Activated naive CD4-positive, alpha-beta T cell treated with anti-CD3 and anti-CD28 coated beads, Interleukin-2, amount 50 U/mL, for 72 hours (primary cell): ENCODE results near the gene DENND2A. TPM values are rescaled to one million over a fixed set of nuclear protein-coding genes. Genes with fewer than 3 reads are reported as not detected.

Source experiments
- ATAC-seq, 2 donors: fragments of 150-1000 bp; cut with Tn5 transposase; 2 replicates each; pipeline ENCODE4 v1.10.0; 2021; ENCODE audit warnings: mild to moderate bottlenecking in 2 of 2, moderate library complexity in 2 of 2
- DNase-seq, 2 donors: peaks; one replicate each; pipeline ENCODE4 v3.0.0; 2021 to 2022; ENCODE audit warnings: low spot score in 2 of 2
- H3K27ac Mint-ChIP-seq, 2 donors: one replicate each; pipeline ENCODE4 v1.8.0; 2022; ENCODE audit warnings: mild to moderate bottlenecking in 2 of 2, mixed read lengths in 2 of 2
- H3K36me3 Mint-ChIP-seq, 2 donors: one replicate each; pipeline ENCODE4 v1.8.0; 2022; ENCODE audit warnings: mixed read lengths in 2 of 2
- H3K9me3 Mint-ChIP-seq, 2 donors: one replicate each; pipeline ENCODE4 v1.8.0; 2022; ENCODE audit warnings: mixed read lengths in 2 of 2
- total RNA-seq, 2 donors: library from RNA; stranded (reverse); gene quantifications; one replicate each; pipeline ENCODE4 v1.2.3, GENCODE V29; 2022

Gene DENND2A
- total RNA-seq, 2 donors from 2014 or later: not detected

DNA sequence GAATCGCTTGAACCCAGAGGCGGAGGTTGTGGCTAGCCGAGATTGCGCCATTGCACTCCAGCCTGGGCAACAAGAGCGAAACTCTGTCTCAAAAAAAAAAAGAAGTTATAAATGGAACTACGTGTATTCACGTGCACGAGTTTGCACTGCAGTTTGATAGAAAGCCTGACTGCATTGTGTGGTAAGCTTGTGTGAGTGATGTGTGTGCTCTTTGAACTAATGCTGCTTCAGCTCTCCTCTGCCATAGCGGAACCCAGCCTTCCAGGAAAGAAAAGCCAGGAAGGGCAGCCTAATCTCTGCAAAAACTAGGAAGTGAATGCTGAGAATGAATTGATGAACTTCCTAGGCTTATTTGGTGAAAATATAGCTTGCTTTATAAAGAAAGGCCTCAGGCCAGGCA is 145.7 kb downstream of the DENND2A start:
- no peak for ATAC-seq
- Mint-ChIP-seq H3K9me3 (no peaks in the 10 kb centered on the region), H3K27ac (no peak overlapping the region), H3K36me3 (no peaks in the 10 kb centered on the region)
- no peak for DNase-seq

DNA sequence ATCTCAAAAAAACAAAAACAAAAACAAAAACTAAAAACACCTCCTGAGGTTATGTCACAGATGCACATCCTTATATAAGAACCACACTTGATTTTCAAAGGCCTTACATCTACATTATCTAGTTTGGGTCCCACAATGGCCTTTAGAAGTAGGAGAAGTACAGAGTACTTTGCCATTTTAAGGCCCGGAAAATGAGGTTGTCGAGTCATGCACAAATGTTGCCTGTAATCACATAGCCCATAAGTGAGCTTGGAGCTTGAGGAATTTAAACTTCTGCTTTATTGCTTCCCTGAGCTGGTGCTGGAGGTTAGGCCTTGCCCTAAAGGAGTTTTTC is 151.6 kb downstream of the DENND2A start:
- DNase-seq (no peak), ATAC-seq (no peak)
- Mint-ChIP-seq H3K27ac (no peak overlapping the region), H3K9me3 (no peaks in the 10 kb centered on the region), H3K36me3 (no peaks in the 10 kb centered on the region)

DNA sequence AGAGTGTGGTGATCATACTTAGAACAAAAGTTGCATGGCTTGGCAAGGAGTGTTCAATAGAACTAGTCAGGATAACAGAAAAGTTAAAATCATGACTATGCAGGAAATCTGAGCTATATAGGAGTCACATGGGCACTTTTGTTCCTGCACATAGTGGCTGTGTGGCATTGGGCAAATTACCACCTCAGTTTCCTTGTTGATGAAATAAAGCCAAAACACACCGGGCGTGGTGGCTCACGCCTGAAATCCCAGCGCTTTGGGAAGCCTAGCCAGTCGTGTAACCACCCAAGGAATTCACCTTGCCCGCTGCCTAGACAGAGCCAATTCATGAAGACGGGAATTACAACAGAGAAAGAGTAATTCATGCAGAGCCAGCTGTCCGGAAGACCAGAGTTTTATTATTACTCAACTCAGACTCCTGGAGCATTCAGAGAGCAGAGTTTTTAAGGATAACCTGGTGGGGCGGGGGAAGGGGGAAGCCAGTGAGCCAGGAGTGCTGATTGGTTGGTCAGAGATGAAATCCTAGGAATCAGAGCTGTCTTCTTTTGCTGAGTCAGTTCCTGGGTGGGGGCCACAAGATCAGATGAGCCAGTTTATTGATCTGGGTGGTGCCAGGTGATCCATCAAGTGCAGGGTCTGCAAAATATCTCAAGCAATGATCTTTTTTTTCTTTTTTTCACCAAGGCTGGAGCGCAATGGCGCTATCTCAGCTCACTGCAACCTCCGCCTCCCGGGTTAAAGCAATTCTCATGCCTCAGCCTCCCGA is 154.9 kb downstream of the DENND2A start:
- no peaks in the 10 kb centered on the region for H3K9me3 Mint-ChIP-seq
- DNase-seq: no peak
- H3K27ac Mint-ChIP-seq: no peak overlapping the region
- H3K36me3 Mint-ChIP-seq: no peaks in the 10 kb centered on the region
- no peak for ATAC-seq

DNA sequence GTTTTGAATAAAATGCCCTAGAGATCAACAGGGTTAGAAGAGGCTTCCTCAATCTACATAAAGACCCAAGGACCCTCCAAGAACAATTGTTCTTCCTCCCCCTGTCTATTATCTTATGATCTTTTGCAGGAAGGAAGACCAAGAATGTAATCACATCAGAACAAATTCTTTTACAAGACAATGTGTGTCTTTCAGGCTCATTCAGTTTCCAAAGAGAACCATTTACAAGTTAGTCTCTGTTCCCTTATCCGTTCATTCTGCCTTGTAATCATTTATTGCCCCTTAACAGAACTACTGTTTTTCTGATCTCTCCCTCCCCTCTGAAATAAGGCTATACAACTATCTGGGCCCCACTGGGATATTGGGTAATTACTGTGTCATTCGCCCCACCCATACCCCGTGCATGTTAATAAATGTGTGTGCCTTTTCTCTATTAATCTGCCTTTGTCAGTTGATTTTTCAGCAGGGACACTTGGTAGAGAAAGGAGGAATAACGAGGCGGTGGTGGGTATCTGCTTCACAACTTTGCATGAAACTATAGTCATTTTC is 155.6 kb downstream of the DENND2A start:
- H3K9me3 Mint-ChIP-seq: no peaks in the 10 kb centered on the region
- DNase-seq (no peak), ATAC-seq (no peak)
- no peak overlapping the region for H3K27ac Mint-ChIP-seq
- H3K36me3 Mint-ChIP-seq: no peaks in the 10 kb centered on the region

DNA sequence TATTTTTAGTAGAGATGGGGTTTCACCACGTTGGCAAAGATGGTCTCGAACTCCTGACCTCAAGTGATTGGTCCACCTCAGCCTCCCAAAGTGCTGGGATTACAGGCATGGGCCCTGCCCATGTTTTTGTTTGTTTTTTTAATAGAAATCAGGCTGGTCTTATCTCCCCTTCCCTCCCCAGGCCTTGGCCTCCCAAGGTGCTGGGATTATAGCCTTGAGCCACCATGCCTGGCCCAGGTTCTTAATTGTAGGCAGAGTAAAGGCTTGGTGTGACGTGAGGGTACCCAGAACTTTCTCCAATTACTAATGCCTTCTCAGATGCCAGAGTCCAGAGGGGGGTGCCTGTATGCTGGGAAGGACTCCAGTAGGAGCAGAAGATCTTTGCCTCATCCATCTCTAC is 156.1 kb downstream of the DENND2A start:
- Mint-ChIP-seq H3K27ac (no peak overlapping the region), H3K36me3 (no peaks in the 10 kb centered on the region), H3K9me3 (no peaks in the 10 kb centered on the region)
- no peak for ATAC-seq
- DNase-seq: no peak

DNA sequence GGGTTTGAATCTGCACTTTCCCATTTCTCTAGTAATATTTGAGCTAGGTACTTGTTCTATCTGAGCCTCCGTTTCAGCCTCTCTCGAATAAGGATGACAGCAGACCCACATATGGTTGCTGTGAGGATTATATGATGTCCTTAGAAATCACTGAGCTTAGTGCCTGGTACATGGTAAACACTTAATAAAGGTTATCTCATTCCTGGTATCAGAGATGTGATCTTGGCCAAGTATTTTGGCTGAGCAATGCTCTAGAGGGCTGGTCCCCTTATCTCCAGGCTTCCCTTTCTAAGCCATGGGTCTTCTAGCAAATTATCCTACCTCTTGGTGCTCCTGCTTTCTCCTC is 160.9 kb downstream of the DENND2A start:
- DNase-seq: no peak
- peaks cover 5 to 6% of the 10 kb centered on the region in 2 donors for H3K36me3 Mint-ChIP-seq
- peak overlapping the region in 1 of 2 donors; percentile 82 for H3K27ac Mint-ChIP-seq
- no peak for ATAC-seq
- no peaks in the 10 kb centered on the region for H3K9me3 Mint-ChIP-seq

DNA sequence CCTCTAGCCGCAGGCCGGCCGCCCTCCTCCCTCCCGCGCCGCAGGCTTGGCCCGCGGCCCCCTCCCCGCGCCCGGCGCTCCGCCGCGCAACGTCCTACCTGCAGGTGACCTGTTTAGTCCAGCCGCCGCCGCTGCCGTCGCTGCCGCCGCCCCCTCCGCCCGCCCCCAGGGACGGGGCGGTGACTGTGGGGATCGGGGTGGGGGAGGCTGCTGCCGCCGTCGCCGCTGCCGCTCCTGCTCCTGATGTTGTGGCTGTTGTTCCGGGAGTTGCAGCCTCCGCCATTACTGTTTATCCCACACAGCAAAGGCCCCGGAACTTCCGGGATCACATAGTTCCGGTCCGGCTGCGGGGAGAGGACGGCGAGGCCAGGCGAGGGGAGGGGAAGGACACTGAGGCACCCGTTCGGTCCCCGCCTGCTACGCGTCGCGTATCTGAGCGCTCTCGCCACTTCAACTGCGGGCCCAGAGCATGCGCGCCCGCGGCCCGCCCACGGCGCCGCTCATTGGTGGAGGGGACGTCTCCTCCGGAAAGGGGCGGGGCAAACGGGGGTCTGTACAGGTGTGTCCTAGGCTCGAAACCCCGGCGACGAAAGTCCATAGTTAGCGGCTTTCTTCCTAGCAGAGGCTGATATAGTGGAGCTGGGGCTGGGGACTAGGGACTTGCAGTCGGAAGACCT is 161.4 kb downstream of the DENND2A start, which contains the start of gene MKRN1:
Gene MKRN1, minus strand, starts transcription at position 444 of the 677 bp plus-strand sequence. Its CDS starts 161 bp downstream, at position 283.
- H3K27ac Mint-ChIP-seq: peak within 1 kb of the TSS; percentile 82 to 96
- ATAC-seq (peak; percentile 92), DNase-seq (peak; percentile 93 to 96)

DNA sequence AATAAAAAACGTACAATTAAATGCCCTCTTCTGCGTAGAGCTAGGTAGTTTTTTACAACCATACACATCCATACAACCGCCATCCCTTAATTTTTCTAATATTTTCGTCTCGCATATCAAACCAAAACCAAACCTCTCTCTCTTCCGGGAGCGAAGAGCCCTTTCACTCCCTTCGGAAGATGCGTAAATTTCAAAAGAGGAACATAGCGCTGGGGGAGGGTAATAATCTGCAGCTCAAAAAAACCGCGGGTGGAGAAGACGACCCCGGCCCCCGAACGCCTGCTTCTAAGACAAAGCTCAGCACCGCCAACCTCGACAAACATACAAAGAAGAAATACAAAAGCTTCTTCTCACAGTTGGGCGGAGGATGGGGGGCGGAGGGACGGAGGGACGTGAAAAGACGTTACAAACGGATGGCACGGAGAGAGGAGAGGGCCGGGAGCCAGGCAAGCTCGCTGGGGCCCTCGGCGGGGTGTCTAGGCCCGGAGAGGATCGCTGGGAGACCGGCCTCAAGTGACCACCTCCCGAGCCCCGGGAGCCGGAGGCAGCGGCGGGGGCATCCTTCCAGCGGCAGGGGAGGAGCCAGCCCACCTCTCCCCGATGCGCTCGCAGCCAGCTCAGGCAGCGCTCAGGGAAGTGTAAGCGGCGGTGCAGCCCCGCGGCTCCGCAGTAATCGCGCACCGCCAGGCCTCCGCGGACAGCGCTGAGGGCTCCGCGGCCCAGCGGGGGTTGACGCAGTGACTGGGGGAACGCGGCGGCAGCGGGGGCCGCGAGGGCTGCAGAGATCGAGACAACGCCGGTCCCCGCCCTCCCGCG is 162.2 kb downstream of the DENND2A start:
- Mint-ChIP-seq H3K36me3 (peaks cover 5 to 6% of the 10 kb centered on the region in 2 donors), H3K27ac (peak overlapping the region; percentile 51 to 82), H3K9me3 (no peaks in the 10 kb centered on the region)
- ATAC-seq (peak; percentile 38 to 42), DNase-seq (peak; percentile 33 to 57)

More for the DNA sequence above, 161.4 kb downstream of the DENND2A start, which contains the start of gene MKRN1:
- Mint-ChIP-seq H3K36me3 (peaks cover 5 to 6% of the 10 kb centered on the region in 2 donors), H3K9me3 (no peaks in the 10 kb centered on the region)

DNA sequence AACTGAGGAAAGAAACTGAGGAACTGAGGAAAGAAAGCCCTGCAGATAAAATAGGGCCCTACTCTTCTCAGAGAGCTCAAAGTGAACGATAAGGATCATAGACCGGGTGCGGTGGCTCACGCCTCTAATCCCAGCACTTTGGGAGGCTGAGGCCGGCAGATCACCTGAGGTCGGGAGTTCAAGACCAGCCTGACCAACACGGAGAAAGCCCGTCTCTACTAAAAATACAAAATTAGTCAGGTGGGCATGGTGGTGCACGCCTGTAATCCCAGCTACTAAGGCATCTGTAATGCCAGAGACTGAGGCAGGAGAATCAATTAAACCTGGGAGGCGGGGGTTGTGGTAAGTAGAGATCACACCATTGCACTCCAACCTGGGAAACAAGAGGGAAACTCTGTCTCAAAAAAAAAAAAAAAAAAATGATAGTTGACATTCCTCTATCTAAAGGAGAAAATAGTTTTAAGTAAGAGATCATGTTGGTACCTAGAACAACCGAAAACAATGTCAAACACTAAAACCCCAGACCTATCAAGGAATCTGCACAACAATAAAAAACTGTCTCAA is 163.8 kb downstream of the DENND2A start:
- DNase-seq: no peak
- peaks cover 5 to 6% of the 10 kb centered on the region in 2 donors for H3K36me3 Mint-ChIP-seq
- ATAC-seq: no peak
- H3K27ac Mint-ChIP-seq: peak overlapping the region in 1 of 2 donors; percentile 82
- H3K9me3 Mint-ChIP-seq: no peaks in the 10 kb centered on the region

DNA sequence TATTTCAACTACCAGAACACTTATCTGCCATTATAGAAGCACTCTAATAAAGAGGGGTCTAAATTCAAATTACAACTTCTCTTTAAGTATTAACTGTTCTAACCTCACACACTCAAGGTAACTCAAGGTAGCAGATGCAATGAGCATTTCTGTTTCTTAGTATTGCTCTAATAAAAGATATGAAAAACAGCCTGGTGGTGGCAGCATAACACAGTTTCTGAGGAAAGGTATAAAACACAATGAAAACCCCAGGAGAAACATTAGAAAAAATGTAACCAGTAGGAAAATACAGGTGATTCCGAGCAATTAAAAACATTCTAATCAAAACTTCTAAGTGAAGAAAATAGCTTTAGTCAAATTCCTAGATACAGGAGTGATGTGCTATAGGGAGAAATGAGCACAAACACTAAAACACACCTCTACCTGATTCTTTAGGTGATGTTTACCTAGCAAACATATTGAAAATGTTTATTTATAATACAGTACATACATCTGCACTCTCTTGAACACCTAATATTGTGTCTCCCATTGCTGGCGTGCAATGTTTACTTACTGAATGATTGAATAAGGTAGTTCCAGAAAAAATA is 164.8 kb downstream of the DENND2A start:
- peaks cover 5 to 6% of the 10 kb centered on the region in 2 donors for H3K36me3 Mint-ChIP-seq
- peak in 1 of 2 donors; percentile 43 for DNase-seq
- ATAC-seq: no peak
- H3K27ac Mint-ChIP-seq: no peak overlapping the region
- no peaks in the 10 kb centered on the region for H3K9me3 Mint-ChIP-seq

Other genes starting within 250 kb of the DENND2A start
- 10 to 100 TPM; 55.6 to 57.8 TPM for gene SLC37A3, start 242.3 kb downstream of the DENND2A start, total RNA-seq
- 1 to 10 TPM; 5.0 to 9.1 TPM for gene RAB19, start 236.8 kb downstream of the DENND2A start, total RNA-seq
- 10 to 100 TPM; 63.6 to 87.7 TPM for gene MKRN1, start 161.3 kb downstream of the DENND2A start, total RNA-seq
- 10 to 100 TPM; 13.8 to 25.6 TPM for gene ADCK2, start 32.1 kb upstream of the DENND2A start, total RNA-seq
- 100 to 1,000 TPM; 128 to 147 TPM for gene NDUFB2, start 55.9 kb upstream of the DENND2A start, total RNA-seq